Body of pancreas (tissue), 4 donors: ENCODE data around the gene ZAP70.

Source experiments
- CTCF ChIP-seq, 7 experiments: fragments of 450-650 bp in 4 of 7; fragments of 200-600 bp in 3 of 7; sonication (generic) in 3 of 7; IDR thresholded peaks; one replicate each; pipeline ENCODE4 v1.5.1; 2016 to 2019; ENCODE audit warnings: antibody characterized with exemption in 7 of 7
- POLR2A ChIP-seq, 3 donors: fragments of 450-650 bp; IDR thresholded peaks; one replicate each; pipeline ENCODE4 v1.6.1; 2016; ENCODE audit warnings: antibody characterized with exemption in 3 of 3, mild to moderate bottlenecking in 2 of 3

- no peak for TF ChIP-seq CTCF (IDR thresholded peaks at IDR 0.05)
- no peak for TF ChIP-seq POLR2A (IDR thresholded peaks at IDR 0.05)
These were observed 12.2 kb upstream of the ZAP70 start for GRCh38 chr2:97701186-97701585.
